UCSD-AML1 (cell line): ENCODE data around the gene ACBD6.

Experiments used
- DNase-seq: peaks from one replicate; lab custom pipeline; 2025; ENCODE audit not compliant: unreplicated experiment; lab: John Stamatoyannopoulos, UW

ACBD6 gene

GRCh38 chr1:180272395-180272794 lies 230.0 kb downstream of the ACBD6 start:
- DNase-seq = no peak

DNA sequence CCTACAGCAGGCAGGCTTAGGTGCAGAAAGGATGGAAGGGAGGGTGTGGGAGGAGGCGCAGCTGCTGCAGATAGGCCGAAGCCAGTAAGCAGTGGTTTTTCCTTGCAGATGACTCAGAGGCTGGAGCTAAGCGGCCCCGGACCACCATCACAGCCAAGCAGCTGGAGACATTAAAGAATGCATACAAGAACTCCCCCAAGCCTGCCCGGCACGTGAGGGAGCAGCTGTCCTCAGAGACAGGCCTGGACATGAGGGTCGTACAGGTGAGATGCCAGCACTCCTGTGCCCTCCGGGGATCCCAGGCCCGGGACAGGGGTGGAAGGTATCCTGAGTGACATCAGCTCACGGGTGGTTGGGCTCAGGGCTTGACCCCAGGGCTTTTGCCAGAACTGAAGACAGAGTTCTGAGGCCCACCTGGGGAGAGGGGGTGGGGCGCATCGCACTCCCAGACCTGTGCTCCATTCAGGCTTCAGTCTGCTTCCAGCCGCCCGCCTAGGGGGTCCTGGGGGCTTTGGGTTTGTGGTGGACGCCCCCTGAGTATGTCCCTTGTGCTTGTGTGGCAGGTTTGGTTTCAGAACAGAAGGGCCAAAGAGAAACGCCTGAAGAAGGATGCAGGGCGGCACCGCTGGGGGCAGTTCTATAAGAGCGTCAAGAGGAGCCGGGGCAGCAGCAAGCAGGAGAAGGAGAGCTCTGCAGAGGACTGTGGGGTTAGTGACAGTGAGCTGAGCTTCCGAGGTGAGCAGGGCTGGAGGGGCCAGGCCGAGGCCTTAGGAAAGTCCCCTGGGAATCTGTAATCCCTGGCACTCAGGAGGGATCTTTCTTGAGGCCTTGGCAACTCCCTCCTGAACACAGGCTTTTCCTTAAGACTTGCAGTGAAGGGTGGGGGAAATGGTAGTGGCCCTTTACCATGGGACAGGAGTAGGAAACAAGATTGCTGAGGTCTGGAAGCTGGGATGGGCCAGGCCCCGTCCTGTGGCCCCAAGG lies 230.8 kb downstream of the ACBD6 start:
- no peak for DNase-seq

- no peak for DNase-seq
These were observed 231.7 kb downstream of the ACBD6 start for GRCh38 chr1:180270530-180271271.

DNA sequence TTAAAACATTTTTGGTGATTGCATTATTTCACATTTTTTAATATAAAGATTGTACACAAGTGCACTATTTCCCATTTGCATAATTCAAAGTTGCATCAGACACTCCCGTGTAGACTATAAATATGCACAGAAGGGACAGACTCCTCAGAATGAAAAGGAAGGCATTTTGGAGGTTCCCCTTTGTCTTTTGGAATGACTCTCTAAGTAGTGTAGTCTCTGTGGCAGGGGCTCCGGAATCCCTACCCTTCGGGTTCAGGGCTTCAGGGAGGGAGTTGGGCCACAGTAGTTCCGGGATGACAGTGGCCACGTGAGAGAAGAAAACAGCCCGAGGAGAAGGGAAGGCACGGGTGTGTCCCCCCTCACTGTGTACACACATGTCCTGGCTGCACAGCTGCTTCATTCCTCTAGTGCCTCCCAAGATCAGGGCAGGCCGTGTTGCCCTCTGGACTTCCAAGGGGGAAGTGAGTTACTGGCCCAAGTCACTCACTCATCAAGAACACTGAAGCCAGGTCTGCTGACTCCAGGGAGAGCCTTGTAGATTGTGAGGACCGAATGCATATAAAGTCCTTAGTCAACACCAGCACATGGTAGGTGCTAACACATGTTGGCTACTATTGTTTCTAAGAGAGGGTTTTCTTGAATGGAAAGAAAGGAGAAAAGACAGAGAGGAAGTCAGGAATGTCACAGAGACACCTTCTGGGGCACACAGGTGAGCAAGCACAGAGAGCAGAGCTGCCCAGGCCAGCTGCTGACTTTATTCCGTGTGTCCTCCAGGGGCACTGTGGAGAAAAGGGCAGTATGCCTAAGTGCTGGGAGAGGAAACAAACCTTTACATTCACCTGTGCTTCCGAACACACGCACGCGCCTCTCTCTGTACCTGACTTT lies 232.5 kb downstream of the ACBD6 start:
- DNase-seq = no peak

DNA sequence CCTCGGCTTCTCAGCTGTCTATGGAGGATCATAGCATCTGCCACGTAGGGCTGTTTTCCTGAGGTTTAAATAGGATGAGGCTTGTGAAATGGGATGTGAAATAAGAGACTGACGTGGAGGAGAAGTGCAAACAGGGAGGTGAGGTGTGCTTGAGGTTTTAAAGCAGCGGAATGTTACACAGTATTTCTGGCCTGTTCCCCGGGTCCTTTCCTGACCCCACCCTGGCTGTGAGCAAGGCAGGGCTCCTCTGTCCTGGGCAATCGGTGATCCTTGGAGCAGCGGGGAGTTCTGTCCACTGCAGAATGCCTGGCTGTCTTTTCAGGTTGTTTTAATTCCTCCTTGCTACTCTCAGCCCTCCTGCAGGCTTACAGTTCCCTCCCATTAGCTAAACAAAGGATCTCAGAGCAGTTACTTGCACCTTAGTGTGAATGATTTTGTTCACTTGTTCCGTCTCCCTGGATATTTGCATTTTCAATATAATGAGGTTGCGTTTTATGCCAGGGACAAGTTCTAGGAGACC lies 233.8 kb downstream of the ACBD6 start:
- no peak for DNase-seq

DNA sequence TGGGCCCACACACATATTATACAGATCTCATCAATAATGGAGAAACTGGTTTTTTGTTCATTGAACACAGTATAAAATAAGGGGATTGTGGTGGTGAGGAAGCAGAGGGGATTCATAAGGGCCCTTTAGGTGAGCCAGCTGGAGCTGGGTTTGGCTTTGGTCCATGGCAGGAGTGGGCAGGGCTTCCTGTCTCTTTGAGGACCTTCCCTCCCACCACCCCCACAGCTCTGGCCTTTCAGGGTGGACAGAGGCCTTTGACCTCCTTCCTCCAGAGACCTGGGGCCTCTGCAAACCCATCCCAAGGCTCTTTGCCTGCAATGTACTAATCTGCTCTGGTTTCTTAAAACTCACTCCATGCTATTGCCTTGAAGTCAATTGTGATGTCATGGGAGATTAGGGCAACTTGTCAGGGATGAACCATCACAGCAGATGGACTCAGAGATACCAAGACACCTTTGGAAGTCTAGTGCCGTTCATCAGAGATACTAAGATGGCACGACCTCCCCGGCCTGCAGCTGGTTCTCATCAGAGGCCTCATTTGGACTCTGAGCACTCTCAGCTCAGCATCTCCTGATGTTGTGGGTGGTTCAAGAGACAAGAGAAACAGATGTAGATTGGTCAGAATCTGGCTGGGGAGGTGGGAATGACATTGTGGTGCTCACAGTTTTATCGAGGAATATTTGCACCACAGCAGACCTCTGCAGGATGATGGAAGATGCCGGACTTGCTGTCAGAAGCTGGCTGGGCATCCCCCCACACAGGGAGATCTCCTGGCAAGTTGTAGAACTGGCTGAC lies 234.4 kb downstream of the ACBD6 start:
- DNase-seq = no peak

GRCh38 chr1:180267211-180267561 lies 235.2 kb downstream of the ACBD6 start:
- DNase-seq = no peak

DNA sequence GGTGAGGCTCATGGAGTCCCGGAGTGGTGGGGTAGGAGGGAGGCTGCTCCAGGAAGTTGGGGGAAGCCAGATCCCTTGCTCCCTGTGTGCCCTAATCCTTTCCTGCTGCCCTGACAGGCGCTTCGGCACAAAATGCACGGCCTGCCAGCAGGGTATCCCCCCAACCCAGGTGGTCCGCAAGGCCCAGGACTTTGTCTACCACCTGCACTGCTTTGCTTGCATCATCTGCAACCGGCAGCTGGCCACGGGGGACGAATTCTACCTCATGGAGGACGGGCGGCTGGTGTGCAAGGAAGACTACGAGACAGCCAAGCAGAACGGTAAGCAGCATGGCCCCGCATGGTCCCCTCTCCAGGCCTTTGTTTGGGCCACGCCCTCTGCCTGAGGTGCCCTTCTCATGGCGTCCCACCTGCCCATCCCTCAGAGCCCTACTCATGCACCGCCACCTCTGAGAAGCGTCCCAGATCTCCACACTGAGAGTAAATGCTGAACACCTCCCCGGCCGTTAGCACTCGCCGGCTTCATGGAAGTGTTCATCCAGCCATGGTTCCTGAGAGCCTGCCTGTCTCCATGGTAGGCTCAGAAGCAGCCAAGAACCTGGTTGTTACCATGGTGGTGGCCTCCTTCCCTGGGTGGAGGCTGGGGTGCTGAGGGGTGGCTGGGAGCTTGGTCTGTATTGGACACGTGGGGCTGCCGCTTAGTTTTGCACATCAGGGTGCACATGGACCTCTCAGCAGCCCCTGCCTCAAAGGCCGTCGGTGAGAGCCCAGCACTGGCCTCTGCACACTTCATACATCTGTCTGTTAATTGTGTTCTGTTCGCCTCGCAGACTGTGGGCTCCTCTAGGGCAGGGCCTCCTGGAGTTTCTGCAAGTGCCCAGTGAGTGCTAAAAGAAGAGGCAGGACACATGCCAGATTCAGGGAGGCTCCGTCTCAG lies 235.8 kb downstream of the ACBD6 start:
- no peak for DNase-seq

DNA sequence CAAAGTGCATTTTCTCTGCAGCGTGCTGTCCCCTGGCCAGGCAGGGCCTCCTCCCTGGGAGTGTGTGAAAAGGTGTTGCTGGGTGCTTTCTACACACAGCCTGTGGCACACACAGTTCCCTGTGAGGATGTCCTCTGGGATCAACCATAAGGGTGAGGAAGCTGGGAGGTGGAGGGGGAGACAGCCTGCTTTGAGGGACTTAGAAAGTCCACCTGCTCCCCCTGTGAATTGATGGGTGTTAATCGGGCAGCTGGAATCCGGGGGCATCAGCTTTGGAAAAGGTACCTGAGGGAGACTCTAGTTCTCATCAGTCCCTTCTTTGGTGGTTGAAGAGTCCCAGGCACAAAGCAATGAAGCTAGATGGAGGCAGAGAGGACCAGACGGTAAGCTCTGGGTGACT lies 236.5 kb downstream of the ACBD6 start:
- DNase-seq = no peak

GRCh38 chr1:180265201-180265600 lies 237.2 kb downstream of the ACBD6 start:
- DNase-seq = no peak

DNA sequence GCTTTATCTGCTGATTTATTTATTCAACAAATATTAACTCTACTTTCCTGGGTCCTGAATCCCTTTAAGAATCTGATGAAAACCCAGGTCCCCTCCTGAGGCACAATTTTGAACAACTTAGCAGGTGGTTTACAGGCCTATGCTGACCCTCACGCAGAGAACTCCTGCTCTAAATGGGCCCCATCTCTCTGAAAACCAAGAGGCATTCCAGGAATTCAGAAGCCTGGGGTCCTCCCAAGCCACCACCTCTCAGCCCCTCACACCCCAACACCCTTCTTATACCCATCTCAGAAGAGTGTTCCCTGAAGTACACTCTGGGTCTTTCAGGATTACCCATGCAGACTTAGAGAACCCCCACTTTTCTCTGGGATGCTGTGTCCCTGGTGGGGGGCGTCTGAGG lies 237.8 kb downstream of the ACBD6 start:
- DNase-seq = no peak

DNA sequence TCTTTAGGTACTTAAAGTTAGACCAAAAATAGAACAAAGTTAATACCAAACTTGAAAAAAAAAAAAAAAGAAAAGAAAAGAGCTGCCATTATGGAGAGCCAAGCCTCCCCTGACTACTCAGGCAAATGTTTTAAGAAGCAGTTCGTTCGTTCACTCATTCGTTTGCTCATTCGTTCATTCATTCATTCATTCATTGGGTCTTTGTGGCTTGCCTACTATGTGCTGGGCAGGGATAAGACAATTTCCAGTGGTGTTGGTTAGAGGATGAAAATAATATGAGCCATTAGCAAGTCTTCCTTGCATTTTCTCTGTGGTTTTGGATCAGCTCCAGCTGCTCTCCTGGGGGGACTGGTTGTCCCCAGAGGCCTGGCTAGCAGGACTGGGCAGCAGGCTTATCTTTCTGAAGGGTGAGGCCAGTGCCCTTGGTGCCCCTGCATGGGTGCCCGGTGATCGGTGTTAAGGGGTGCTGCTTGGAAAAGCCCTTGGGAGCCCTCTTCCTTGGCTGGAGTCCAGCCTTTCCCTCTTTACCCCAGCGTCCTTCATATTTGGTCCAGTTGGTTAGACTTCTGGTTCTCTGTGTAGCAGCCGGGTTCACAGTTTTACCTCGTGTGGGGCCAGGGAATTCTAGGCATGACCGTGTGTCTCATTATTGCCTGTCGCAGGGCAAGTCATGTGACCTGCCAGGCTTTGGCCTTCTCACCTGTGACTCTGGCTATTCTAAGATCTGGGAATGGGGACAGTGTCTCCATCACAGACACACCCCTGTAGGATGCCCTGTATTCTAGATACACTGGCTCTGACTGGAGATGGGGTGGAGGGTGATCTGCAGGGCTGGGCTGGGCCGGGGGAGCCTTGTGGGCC lies 239.5 kb downstream of the ACBD6 start:
- no peak for DNase-seq

DNA sequence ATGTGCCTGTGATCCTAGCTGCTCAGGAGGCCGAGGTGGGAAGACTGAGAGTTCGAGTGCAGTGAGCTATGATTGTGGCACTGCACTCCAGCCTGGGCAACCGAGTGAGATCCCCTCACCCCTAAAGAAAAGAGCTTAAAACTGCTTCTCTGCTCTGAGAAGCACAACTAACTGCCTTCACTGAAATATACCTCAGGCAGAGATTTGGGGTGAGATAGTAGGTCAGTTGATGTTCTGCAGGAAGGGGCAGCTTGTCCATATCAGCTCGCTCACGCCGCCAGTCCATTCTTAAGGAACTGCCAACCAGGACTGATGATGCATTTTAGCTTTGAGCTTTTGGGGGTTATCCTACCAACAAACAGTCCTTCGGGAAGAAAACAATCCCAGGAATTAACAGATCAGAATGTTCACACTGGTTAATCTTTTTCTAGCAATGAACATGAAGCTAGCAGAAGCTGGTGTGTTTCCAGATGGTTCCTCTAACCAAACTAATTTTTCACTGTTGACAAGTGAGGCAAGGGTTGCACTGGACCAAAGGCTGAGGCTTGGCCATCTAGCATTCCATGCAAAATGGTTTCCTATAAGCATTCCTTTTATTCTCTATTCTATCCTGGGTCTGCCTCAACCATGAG lies 240.7 kb downstream of the ACBD6 start:
- DNase-seq = no peak

GRCh38 chr1:180261030-180261429 lies 241.3 kb downstream of the ACBD6 start:
- DNase-seq = no peak

DNA sequence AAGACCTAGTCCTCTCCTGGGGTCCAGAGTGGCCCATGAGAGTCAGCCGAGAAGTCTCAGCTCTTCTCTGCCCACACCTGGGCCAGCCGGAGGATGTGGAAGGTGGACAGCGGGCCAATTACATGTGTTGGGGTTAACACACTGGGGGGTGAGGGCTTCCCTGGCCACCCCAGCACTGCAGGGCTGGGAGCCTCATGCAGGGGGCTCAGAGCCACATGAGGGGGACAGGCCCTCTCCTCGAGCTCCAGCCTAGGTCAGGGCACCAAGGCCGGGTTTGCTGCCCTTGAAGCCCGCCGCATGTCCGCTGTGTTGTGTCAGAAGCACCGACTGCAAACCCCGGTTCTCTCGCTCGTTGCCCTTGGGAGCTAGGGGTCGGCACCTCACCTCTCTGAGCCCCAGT lies 241.8 kb downstream of the ACBD6 start:
- no peak for DNase-seq

DNA sequence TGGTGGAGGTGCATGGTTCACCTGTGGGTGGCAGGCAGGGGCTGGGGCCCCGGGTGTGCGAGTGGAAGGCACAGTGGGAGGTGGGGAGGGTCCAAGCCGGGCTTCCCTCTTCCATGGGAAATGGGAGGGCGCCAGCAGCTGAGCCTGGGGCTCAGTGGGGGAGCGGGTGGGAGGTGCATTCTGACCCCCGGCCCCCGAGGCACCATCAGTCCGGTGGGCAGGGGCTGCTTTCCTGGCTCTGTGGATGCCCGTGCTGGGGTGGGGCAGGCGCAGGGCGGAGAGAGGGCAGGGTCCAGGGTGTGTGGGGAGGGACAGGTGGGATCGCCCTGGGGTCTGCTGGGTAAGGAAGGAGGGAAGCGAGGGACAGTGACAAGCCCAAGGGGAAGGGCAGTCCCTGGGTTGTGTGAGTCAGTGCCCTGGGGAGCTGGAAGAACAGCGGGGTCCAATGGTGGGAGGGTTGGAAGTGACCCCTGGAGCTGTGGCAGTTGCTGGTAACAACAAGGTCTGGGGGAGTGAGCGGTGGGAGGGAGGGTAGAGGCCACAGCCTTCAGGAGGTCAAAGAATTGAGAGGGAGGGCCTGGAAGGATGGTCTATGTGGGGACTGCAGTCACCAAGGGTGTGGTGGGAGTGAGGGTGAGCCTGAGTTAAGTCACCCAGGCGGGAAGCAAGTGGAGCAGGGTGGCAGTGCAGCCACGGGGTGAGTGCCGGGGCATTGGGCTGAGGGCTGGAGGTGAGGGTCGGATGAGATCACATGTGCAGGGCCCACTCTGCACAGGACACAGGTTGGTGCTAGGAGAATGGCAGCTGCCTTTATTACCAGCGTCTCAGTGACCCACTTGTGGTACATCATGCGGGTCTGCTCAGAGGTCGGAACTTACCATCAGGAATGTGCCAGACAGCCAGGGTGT lies 242.7 kb downstream of the ACBD6 start:
- DNase-seq = no peak

DNA sequence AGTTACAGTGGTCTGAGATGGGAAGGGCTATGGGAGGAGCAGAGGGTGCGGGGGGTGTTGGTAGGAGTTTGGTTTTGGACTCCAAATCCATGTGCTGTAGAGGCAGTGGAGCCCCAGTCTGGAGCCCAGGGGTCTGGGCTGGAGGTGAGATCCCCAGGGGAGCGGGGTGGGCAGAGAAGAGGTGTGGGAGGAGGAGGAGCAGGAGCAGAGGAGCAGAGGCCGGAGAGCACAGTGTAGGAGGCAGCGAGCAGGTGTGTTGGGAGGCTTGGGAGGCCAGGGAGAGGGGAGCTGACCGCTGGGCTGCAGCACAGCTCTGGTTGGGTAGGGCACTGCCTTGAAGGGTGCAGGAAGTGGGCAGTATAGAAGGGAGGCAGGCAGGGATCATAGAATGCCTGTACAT lies 243.4 kb downstream of the ACBD6 start:
- DNase-seq = no peak
